Thyroid gland (tissue), 4 donors: ENCODE measurements around the gene SAT1. TPM values are rescaled to one million over a fixed set of nuclear protein-coding genes. Genes with fewer than 3 reads are reported as not detected.

Experiments used
- DNase-seq, 2 donors: peaks; one replicate each; pipeline ENCODE4 v3.0.0-alpha.2; 2019
- H3K27ac ChIP-seq, 3 donors: fragments of 200-600 bp; sonication (generic); 1 replicate in 2 of 3; 2 replicates in 1 of 3; pipeline ENCODE4 v1.5.1; 2016 to 2019; ENCODE audit warnings: mild to moderate bottlenecking in 1 of 3, moderate library complexity in 1 of 3
- H3K27me3 ChIP-seq: fragments of 200-600 bp; sonication (generic); one replicate; pipeline ENCODE4 v1.5.1; 2019
- H3K36me3 ChIP-seq, 2 donors: fragments of 200-600 bp; sonication (generic); one replicate each; pipeline ENCODE4 v1.5.1; 2016 to 2019
- H3K4me1 ChIP-seq, 2 donors: fragments of 200-600 bp; sonication (generic); one replicate each; pipeline ENCODE4 v1.5.1; 2017 to 2019
- H3K4me3 ChIP-seq, 3 donors: fragments of 200-600 bp; sonication (generic); replicated peaks in 1 of 3; 1 replicate in 2 of 3; 2 replicates in 1 of 3; pipeline ENCODE4 v1.5.1; 2016; ENCODE audit warnings: mild to moderate bottlenecking in 1 of 3
- H3K9me3 ChIP-seq: fragments of 200-600 bp; sonication (generic); one replicate; pipeline ENCODE4 v1.5.1; 2017
- CTCF ChIP-seq, 6 experiments: fragments of 200-600 bp in 3 of 6; fragments of 450-650 bp in 3 of 6; sonication (generic) in 3 of 6; IDR thresholded peaks; one replicate each; pipeline ENCODE4 v1.5.1; 2016 to 2019; ENCODE audit warnings: antibody characterized with exemption in 6 of 6, mild to moderate bottlenecking in 2 of 6, inconsistent platforms in 1 of 6, moderate library complexity in 1 of 6
- POLR2A ChIP-seq, 2 donors: fragments of 450-650 bp; IDR thresholded peaks; one replicate each; pipeline ENCODE4 v1.6.1; 2017; ENCODE audit warnings: antibody characterized with exemption in 2 of 2, mild to moderate bottlenecking in 2 of 2, moderate library complexity in 1 of 2
- WGBS, 2 donors: methylation state at CpG; one replicate each; pipeline ENCODE4 v1.1.5; 2017; 5-methylcytosine and 5-hydroxymethylcytosine counted together
- intact Hi-C: fragments of 100-400 bp; cut with DNase I; formaldehyde crosslinking; loops from one replicate; pipeline ENCODE4 v1.15.1; 2023
- total RNA-seq, 4 donors: library from RNA; depleted of rRNA; stranded (reverse); fragments of >200 nt; gene quantifications; one replicate each; pipeline ENCODE4 v1.2.3, GENCODE V29; 2016

Gene SAT1
- total RNA-seq, 4 donors from 2014 or later, result 768 to 1,187 (median 831) TPM

- no peak overlapping the region for H3K4me3 ChIP-seq
- H3K27ac ChIP-seq, result peak overlapping the region; percentile 65 to 90 (median 87)
- H3K4me1 ChIP-seq, result peaks cover 5 to 18% of the 10 kb centered on the region in 2 donors
- TF ChIP-seq CTCF (IDR thresholded peaks at IDR 0.05), result peak in 2 of 6 experiments; percentile 26 to 50
- TF ChIP-seq POLR2A (IDR thresholded peaks at IDR 0.05), result peak in 1 of 2 donors; percentile 33
- 57 to 64% methylated on average over 12 of the region's 12 CpGs for WGBS, 2 donors
- H3K36me3 ChIP-seq, result no peaks in the 10 kb centered on the region
- DNase-seq, result peak in 1 of 2 donors; percentile 30
- H3K9me3 ChIP-seq, result no peaks in the 10 kb centered on the region
- intact Hi-C loops, result no loop called here
- H3K27me3 ChIP-seq, result no peaks in the 10 kb centered on the region
Observed at GRCh38 chrX:23797371-23798128, 14.6 kb downstream of the SAT1 start.

- H3K4me3 ChIP-seq, result no peak overlapping the region
- no peaks in the 10 kb centered on the region for H3K36me3 ChIP-seq
- WGBS, 2 donors, result 73 to 82% methylated on average over 6 of the region's 6 CpGs
- H3K9me3 ChIP-seq, result no peaks in the 10 kb centered on the region
- TF ChIP-seq POLR2A (IDR thresholded peaks at IDR 0.05), result no peak
- TF ChIP-seq CTCF (IDR thresholded peaks at IDR 0.05), result no peak
- intact Hi-C loops, result no loop called here
- peak overlapping the region; percentile 65 to 90 (median 87) for H3K27ac ChIP-seq
- no peaks in the 10 kb centered on the region for H3K27me3 ChIP-seq
- H3K4me1 ChIP-seq, result peaks cover 5 to 29% of the 10 kb centered on the region in 2 donors
- DNase-seq, result no peak
Observed at GRCh38 chrX:23799469-23800065, 16.6 kb downstream of the SAT1 start.

GRCh38 chrX:23802431-23802830 lies 19.5 kb downstream of the SAT1 start:
- 87 to 88% methylated on average over 4 to 5 of the region's 5 CpGs for WGBS, 2 donors
- H3K27me3 ChIP-seq, result no peaks in the 10 kb centered on the region
- H3K36me3 ChIP-seq, result no peaks in the 10 kb centered on the region
- no peaks in the 10 kb centered on the region for H3K9me3 ChIP-seq
- TF ChIP-seq POLR2A (IDR thresholded peaks at IDR 0.05), result no peak
- TF ChIP-seq CTCF (IDR thresholded peaks at IDR 0.05), result no peak
- H3K4me1 ChIP-seq, result peaks cover 0 to 29% of the 10 kb centered on the region in 2 donors
- H3K4me3 ChIP-seq, result no peak overlapping the region
- DNase-seq, result no peak
- H3K27ac ChIP-seq, result peak overlapping the region in 1 of 3 donors; percentile 27
- intact Hi-C loops, result no loop called here

- H3K27me3 ChIP-seq, result no peaks in the 10 kb centered on the region
- TF ChIP-seq POLR2A (IDR thresholded peaks at IDR 0.05) (no peak), CTCF (IDR thresholded peaks at IDR 0.05) (no peak)
- H3K9me3 ChIP-seq, result no peaks in the 10 kb centered on the region
- peaks cover 0 to 19% of the 10 kb centered on the region in 2 donors for H3K4me1 ChIP-seq
- peak overlapping the region; percentile 54 to 70 (median 64) for H3K27ac ChIP-seq
- WGBS, 2 donors, result 28 to 38% methylated on average over 2 to 5 of the region's 5 CpGs
- intact Hi-C loops, result no loop called here
- H3K36me3 ChIP-seq, result no peaks in the 10 kb centered on the region
- H3K4me3 ChIP-seq, result no peak overlapping the region
- peak; percentile 38 to 44 for DNase-seq
Observed at GRCh38 chrX:23803931-23804381, 21.0 kb downstream of the SAT1 start.

- whole genome bisulfite sequencing, 2 donors, result 35 to 61% methylated on average over 1 to 3 of the region's 3 CpGs
Observed at GRCh38 chrX:23804578-23804977, 21.6 kb downstream of the SAT1 start.

More at GRCh38 chrX:23804578-23804977, 21.6 kb downstream of the SAT1 start:
- intact Hi-C loops, result no loop called here
- H3K36me3 ChIP-seq, result no peaks in the 10 kb centered on the region
- H3K9me3 ChIP-seq, result no peaks in the 10 kb centered on the region
- peak overlapping the region; percentile 54 to 70 (median 64) for H3K27ac ChIP-seq
- TF ChIP-seq CTCF (IDR thresholded peaks at IDR 0.05), result no peak
- DNase-seq, result no peak
- peaks cover 0 to 19% of the 10 kb centered on the region in 2 donors for H3K4me1 ChIP-seq
- H3K4me3 ChIP-seq, result no peak overlapping the region
- no peaks in the 10 kb centered on the region for H3K27me3 ChIP-seq
